Tibial nerve (tissue), 4 donors: Measurements from ENCODE around the gene TOM1L2.

Experiments
- EP300 ChIP-seq, 2 donors: sonication (generic); formaldehyde crosslinking; IDR thresholded peaks; one replicate each; pipeline ENCODE4 v1.6.1; 2017; ENCODE audit warnings: antibody characterized with exemption in 2 of 2, mild to moderate bottlenecking in 1 of 2
- POLR2A ChIP-seq, 2 donors: fragments of 450-650 bp; IDR thresholded peaks; one replicate each; pipeline ENCODE4 v1.6.1; 2017; ENCODE audit warnings: antibody characterized with exemption in 2 of 2, mild to moderate bottlenecking in 2 of 2, moderate library complexity in 2 of 2
- TF ChIP-seq, protein P1 (sequence below), 5 experiments: fragments of 200-600 bp in 3 of 5; fragments of 450-650 bp in 2 of 5; sonication (generic) in 3 of 5; IDR thresholded peaks; one replicate each; pipeline ENCODE4 v1.5.1; 2016 to 2019; ENCODE audit warnings: antibody characterized with exemption in 5 of 5, mild to moderate bottlenecking in 3 of 5, moderate library complexity in 2 of 5

DNA sequence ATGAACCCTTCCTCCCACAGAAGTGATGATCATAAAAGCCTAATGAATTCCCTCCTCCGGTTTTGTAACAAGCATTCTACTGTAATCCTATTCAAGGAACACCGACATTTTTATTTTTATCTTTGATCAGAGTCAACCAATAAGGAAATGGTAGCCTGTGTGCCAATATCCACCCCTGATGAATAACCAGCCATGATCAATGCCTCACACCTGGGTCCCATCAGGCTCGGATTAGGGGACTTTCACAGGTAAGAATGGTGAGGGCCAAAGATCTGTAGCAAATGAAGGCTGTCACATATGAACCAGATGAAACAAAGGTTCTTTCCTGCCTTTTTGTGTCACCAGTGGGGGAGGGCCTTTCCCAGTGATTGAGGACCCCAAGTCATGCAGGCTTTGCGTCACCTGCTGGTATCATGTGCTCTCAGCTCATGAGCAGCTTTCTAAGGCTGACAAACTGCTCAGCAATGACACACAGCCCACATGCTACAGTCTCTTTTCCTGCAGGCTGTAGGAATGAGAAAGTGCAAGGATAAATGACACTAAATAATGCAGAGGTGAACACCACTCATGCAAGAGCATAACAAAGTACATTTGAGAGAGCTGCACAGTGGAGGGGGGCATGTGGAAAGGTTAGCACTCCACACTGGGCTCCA is 34.9 kb downstream of the TOM1L2 start:
- TF ChIP-seq, protein P1, sequence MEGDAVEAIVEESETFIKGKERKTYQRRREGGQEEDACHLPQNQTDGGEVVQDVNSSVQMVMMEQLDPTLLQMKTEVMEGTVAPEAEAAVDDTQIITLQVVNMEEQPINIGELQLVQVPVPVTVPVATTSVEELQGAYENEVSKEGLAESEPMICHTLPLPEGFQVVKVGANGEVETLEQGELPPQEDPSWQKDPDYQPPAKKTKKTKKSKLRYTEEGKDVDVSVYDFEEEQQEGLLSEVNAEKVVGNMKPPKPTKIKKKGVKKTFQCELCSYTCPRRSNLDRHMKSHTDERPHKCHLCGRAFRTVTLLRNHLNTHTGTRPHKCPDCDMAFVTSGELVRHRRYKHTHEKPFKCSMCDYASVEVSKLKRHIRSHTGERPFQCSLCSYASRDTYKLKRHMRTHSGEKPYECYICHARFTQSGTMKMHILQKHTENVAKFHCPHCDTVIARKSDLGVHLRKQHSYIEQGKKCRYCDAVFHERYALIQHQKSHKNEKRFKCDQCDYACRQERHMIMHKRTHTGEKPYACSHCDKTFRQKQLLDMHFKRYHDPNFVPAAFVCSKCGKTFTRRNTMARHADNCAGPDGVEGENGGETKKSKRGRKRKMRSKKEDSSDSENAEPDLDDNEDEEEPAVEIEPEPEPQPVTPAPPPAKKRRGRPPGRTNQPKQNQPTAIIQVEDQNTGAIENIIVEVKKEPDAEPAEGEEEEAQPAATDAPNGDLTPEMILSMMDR (IDR thresholded peaks at IDR 0.05): no peak
- TF ChIP-seq POLR2A (IDR thresholded peaks at IDR 0.05) (no peak), EP300 (IDR thresholded peaks at IDR 0.05) (no peak)
